ENCODE data around the gene SIRT7.

GRCh38 chr17:81916234-81917001, 1.6 kb downstream of the SIRT7 start:
- no peak for TF ChIP-seq POU2F2 (IDR thresholded peaks at IDR 0.05; ENCODE audit: low read depth, low read length)
- no peak for TF ChIP-seq TAF1 (IDR thresholded peaks at IDR 0.05; ENCODE audit: low read depth, low read length)
- TF ChIP-seq POLR2AphosphoS5 (IDR thresholded peaks at IDR 0.05; ENCODE audit: low read depth, low read length): no peak
- TF ChIP-seq POLR2A (IDR thresholded peaks at IDR 0.05; ENCODE audit: low read depth, low read length): no peak

Measured in GM12891 (cell line).